ENCODE results near the gene TBL1XR1.

GRCh38 chr3:177114253-177114652, 83.0 kb downstream of the TBL1XR1 start:
- TF ChIP-seq ZBTB7A (IDR thresholded peaks at IDR 0.05; ENCODE audit: low read depth) (no peak), USF1 (IDR thresholded peaks at IDR 0.05) (no peak)

All from Ishikawa (cell line).